Dermis blood vessel endothelial cell (primary cell): ENCODE measurements around the gene ALDH1A3. TPM values are rescaled to one million over a fixed set of nuclear protein-coding genes. Genes with fewer than 3 reads are reported as not detected.

ENCODE experiments used
- DNase-seq: peaks from one replicate; pipeline ENCODE4 v3.0.0; 2010
- total RNA-seq: library from RNA; depleted of rRNA; stranded (reverse); fragments of >200 nt; gene quantifications from 2 replicates; pipeline ENCODE4 v1.2.3, GENCODE V29; 2014

ALDH1A3 gene
- total RNA-seq, 1 donor from 2014 or later: 51.2 TPM

DNA sequence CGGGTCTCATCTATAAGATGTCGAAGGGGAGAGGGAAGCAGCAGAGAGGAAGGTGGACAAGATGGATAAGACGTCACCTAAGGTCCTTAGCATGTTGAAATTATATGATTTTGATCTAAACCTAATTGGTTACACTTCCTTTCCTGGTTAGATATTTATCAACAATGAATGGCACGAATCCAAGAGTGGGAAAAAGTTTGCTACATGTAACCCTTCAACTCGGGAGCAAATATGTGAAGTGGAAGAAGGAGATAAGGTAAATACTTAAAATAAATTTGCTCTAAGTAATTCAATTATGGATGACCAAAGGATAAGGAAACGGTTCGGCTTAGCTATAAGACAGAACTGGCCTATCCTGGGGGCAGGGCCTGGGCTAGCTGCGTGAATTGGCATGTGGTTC lies 5.5 kb downstream of the ALDH1A3 start:
- peak; percentile 57 for DNase-seq

DNA sequence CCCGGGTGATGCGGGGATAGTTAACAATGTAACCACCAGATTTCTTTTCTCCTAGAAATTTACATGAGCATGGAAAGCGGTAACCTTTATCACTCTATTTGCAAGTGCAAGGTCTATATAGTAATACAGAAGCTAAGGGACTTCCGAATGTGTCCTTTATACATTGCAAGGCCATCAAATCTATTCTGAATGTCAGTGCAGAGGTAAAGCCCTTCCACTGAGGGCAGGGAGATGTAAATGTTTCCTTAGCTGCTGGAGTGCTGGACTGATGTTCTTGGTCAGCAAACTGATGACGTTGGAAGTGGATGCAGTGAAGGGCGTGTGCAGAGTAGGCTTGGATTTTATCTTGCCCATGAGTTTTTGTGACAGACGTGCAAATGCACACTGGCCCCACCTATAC lies 6.2 kb downstream of the ALDH1A3 start:
- DNase-seq: no peak

DNA sequence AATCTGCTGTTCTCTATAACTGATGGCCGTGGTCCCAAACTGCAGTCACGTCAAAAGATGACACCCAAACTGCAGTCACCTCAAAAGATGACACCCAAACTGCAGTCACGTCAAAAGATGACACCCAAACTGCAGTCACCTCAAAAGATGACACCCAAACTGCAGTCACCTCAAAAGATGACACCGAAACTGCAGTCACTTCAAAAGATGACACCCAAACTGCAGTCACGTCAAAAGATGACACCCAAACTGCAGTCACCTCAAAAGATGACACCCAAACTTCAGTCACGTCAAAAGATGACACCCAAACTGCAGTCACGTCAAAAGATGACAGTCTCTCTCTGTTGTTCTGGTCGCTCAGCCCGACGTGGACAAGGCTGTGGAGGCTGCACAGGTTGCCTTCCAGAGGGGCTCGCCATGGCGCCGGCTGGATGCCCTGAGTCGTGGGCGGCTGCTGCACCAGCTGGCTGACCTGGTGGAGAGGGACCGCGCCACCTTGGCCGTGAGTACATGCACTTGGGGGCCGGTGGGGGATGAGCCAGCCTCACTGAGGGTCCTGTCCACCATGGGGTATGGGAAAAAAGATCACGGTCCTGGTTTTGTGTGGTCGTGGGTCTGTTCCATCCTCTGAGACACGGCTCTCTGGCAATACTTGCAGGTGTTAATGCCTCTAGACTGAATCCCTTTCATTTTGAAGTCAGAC lies 7.7 kb downstream of the ALDH1A3 start:
- DNase-seq: no peak

DNA sequence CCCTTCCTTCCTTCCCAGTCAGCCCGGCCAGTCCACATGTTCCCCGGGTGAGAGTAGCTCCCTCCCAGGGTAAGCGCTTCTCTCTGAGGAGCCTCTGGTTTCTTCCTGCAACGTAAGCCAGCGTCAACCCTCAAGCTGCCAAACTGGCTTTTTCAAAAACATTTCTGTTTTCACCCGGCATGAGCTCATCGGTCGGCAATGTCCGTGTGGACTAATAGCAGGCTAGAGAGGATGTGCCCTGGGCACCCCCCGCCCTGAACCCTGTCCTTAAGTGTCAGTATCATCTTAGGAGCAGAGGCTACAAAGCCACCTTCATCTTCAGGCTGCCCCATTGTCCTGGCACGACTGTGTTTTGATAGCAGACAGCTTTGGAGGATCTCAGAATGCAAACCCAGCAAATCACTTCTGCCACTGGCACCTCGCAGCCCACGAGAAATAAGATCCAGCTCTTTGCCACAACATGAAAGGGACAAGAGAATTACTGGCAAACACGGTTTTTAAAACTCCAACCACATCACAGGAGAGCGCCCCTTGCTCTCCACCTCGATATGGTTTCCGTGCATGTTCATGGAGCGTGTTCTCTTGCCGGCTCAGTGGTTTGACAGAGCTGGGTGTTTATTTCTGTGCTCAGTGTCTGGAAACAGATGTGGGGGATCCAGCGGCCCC lies 9.9 kb downstream of the ALDH1A3 start:
- DNase-seq: peak; percentile 92

DNA sequence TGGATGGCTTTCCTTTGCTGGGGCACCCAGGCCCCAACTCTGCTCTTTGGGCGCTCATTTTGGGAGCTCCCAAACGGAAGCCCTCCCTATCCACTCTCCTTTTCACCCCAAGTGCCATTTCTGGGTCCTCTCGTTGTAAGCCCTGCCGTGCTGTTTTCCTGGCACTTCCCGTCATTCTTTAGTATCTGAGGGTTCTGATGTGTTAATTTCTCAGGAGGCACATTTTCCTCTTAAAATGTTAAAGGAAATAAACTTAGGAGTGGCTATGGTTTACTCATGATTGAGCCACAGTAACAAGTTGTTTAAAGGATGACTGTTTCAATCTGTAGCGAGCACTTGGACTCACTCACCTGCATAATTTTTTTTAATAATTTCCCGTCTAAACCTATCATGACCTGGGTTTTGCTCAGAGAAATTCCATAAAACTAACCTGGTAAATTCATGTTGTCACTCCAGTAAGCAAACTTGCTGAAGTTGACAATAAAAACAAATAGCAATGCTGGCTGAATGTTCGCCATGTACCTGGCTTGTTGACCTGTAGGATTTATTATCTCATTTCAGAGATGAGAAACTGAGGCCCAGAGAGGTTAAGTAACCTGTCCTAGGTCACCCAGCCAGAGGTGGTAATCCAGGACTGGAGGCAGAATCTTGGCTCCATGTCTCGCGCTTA lies 10.6 kb downstream of the ALDH1A3 start:
- peak; percentile 54 for DNase-seq

DNA sequence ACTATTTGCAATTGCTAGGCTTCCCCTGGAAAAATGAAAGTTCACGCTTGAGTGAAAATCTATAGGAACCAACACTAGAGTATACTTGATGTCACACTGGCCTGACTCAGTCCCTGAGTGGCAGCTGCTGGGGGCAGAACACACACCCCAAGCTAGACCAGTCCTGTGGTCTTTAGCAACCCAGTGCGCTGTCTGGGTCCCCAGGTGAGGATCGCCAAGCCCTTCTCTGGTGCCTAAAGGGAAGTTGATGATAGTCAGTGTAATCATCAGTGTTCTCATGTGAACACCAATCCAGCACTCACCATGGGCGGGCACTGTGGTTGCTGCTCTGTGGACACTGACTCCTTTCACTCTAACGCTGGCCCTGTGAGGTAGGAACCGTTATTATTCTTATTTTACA lies 11.2 kb downstream of the ALDH1A3 start:
- DNase-seq: no peak

DNA sequence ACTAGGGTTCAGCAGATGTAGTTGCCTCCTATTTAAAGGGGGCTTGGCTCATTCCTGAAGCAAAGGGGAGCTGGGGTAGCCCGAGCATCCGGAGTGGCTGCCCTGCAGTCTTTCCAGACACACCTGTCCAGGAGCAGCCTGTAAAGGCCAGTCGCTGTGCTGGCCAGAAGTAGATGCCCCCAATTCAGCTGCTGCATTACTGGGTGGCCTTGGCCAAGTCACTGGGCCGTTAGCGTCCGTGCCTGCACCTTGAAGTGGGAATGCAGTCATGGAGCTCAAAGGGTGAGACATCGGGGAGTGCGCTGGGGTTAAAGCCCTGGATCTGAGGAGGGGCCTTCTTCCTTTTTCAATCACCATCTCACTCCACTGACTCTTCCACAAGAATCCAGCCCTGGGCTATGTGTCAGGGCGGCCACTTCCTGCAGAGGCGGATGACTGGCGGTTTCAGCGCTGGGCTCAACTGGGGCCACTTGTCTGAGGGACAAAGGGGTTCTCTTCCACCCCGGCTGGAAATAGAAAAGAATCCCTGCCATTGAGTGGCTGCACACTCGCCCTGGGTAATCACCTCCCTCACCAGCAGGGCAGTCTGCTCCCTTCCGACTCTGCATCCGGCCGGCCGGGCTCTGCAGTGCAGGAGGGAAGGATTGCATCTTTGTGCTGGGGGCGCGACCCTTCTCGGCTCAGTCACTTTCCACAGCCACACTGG lies 11.8 kb downstream of the ALDH1A3 start:
- peak; percentile 53 for DNase-seq

DNA sequence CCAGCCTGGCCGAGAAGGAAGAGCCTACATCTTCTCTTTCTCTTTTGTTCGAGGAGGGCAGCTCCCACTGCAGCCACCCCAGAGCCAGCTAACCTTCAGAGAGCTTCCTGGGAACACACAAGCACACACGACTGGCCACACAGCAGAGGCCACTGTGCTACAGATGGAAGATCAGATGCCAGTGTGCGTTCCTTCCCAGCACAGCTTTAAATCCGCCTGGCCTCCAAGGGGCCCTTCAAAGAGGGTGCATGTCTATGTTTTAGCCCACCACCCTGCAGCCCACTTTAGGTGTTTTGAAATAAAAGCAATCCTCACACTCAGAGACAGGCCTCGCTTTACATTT lies 12.4 kb downstream of the ALDH1A3 start:
- DNase-seq: no peak

DNA sequence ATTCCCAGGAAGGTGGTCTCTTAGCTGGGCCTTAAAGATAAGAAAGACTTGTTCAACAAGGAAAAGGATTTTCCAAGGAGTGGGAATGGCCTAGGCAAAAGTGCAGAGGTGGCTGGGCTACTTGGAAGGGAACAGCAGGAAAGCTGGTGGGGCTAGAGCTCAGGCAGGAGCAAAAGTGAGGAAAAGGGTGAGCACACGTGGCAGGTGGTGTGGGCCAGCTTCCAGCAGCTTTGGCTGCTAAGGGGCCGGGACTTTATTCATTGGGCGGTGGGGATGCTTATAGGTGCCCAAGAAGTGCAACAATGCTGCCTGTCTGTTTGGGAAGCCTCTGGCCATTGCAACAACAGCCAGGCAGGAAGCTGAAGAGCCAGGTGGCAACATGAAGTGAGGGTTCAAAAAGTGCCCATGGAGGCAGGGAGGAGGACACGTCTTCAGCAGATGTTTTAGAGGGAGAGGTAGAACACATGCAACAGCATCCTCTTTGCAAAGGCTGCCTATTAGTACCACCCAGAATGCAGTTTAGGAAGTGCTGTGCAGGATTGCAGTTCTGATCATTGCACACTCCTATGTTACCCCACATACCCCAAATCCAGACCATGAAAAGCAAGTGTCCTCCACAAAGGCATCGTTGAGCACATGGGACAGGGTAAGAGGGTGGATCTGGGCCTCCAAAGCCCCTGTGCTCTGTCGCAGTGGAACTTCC lies 13.8 kb downstream of the ALDH1A3 start:
- no peak for DNase-seq

DNA sequence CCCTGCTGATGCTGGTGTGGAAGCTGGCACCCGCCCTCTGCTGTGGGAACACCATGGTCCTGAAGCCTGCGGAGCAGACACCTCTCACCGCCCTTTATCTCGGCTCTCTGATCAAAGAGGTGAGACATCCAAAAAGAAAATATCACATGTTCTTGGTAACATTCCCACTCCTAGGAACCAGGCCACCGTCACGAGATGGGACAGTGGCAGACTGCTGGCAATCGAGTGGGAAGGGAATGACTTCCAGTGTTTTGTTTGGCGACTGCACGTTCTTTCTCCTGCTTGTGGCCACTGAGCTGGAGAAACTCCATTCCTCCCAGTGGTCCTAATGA lies 14.3 kb downstream of the ALDH1A3 start:
- no peak for DNase-seq

DNA sequence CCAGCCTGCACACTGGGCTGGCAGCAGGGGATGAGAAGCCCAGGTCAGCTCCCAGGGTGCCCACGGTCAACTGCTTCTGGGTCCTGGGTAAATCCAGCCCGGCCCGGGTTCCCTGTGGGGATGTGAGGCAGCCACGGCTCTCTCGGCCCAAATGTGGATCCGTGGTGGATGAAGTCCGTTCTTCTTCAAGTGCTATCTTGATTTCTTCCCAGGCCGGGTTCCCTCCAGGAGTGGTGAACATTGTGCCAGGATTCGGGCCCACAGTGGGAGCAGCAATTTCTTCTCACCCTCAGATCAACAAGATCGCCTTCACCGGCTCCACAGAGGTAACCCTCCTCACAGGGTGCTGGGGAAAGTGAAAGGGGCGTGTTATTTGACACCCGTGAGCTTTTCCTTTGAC lies 16.1 kb downstream of the ALDH1A3 start:
- DNase-seq: no peak

DNA sequence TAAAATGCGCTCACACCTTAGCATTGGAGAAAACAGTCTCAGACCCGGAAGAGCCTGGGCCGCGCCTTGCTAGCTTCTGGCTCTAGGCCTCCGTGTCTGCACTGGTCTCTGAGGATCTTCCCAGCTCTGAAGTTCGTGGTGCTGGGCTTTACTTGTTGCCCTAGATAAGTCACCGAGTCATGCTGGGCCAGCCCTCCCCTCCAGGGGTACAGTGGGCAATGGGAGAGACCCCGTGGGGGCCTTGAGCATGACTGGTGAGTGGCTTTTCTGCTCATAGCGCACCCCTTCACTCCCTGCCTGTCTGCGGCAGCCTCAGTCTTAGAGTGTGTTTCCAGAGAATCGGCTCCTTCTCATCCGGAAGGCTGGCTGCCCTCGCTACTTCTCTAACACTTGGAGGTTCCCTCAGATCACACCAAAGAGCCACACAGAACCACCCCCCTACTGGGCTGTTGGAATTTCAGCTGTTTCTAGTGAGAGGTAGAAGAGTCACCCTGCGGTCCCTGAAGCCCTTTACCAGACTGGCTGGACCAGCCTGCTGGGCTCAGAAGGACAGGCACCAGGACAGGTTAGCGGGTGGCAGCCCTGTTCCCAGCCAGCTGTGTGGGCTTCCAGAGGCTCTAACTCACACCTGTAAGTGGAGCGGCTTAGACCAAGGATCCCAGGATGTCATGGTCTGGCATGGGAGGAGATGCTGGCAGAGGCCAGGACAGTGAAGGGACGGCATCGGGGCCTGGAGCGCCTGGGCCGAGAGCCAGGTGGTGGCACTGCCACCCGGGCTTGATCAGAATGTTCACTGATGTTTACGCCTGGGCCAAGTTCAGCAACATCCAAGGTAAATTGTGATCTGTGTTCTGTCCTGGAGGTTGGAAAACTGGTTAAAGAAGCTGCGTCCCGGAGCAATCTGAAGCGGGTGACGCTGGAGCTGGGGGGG lies 17.9 kb downstream of the ALDH1A3 start:
- DNase-seq: no peak

DNA sequence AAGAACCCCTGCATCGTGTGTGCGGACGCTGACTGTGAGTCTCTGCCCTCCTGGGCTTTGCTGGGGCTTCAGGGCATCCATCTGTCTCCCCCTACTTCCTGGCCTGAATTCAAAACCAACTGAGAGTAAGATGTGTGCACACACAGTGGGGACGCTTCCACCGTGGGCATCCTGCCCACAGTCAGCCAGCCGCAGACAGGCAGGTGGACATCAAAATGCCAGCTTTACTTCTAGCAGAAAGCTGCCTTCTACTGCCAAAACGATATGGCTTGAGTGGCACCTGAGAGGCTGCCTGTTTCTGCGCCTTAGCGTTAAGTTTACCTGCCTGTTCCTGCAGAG lies 18.5 kb downstream of the ALDH1A3 start:
- DNase-seq: no peak

DNA sequence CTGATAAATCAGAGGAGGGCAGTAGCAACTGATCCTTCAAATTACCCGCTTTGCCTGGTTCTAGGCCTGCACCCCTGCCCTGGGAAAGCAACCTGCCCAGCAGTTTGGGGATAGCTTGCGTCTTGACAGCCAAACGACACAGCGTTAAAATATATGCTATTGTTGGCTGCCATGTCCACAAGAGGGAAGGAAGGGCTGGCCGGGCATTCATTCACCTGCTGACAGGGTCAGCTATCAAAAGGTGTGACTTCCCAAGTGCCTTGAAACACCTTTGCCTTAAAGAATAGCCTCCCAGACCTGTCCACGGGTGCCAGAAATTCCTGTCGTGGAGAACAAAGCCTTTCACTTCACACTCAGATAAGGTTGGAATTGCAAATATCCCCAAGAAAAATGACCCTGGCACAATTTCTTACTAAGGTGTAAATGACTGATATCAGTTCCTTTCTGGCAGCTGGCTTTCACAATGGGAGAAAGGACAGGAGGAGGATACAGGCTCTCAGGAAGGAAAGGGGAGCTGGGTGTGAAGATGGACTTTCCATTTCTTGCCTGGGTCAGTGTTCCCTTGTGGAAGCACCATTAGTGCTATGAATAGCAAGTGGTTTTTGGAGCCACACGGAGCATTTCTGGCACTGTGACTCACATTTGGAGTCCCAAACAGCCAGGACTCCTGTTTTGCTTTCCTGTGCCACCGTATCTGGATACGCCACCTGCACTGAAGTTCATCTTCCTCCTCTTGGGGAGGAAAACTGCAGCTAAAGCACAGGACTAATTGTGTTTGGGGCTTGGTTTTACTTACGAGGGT lies 19.2 kb downstream of the ALDH1A3 start:
- peak; percentile 63 for DNase-seq

DNA sequence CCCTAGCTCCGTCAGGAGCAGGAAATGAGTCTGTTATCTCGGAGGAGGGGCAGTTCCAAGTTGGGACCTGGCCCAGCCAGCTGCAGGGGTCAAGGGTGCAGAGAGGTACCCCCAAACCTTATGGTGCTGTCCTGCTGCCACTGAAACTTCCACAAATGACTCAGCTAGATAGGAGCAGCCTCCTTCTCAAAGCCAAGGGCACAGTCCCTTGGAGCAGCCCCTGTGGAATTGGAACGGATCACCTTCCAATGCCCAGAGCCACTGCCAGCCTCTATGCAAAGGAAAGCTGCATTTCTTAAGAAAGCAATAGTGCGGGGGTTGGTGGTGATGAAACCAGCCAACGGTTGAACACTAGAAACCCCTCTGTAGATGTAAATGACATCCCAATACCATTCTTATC lies 20.0 kb downstream of the ALDH1A3 start:
- DNase-seq: peak; percentile 46

DNA sequence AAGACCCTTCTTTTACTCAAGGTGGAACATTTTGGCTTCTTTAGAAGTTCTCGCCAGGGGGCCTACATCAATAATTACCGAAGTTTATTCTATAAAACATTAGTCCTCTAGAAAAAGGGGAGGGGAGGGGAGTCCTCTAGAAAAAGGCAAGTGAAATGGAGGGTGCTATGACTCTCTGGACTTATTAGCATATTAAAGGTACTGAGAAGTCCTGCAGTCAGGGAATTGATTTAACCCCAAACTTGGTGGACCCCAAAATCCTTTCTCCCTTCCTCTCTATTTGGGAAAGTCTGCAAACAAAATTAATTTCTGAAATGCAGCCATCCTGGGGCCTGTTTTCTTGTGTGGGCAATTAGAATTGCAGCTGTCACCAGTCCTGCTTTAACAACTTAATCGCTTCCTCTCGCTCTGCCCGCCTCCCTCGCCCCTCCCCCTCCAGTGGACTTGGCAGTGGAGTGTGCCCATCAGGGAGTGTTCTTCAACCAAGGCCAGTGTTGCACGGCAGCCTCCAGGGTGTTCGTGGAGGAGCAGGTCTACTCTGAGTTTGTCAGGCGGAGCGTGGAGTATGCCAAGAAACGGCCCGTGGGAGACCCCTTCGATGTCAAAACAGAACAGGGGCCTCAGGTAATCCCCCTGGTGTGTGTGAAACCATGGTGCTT lies 20.6 kb downstream of the ALDH1A3 start:
- peak; percentile 26 for DNase-seq

DNA sequence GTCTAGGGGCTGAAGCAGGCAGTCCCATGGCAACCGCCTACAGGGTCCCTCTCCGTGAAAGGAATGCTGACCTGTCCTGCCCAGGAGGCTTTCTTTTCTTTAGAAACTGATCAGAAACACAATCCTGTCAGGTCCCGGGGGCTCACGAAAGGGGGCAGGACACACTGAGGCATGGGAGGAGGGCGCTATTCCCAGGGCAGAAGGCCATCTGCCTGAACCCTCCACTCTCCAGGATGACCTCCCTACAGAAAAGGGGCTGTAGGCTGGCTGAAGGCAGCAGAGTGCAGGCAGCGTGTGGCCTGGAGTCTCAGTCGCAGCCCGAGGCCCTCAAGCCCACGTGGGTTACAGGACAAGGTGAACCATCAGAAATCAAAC lies 21.2 kb downstream of the ALDH1A3 start:
- DNase-seq: no peak

DNA sequence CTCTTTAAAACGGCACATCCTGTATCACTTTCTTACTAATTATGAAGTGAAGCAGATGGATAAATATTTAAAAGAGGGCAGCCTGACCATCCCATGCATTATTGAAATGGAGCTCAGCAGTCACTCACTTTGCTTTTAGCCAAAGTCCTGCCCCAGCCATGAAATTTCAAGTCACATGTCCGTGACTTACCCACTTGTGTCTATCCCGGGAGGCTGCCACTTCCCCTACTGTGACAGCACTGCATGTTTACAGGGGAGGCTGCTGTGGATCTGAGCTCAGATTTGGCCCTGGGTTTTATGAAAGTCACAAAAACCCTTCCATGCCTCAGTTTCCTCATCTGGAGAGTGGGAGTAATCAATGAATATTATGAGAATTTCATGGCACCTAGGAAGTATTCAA lies 21.7 kb downstream of the ALDH1A3 start:
- DNase-seq: no peak

DNA sequence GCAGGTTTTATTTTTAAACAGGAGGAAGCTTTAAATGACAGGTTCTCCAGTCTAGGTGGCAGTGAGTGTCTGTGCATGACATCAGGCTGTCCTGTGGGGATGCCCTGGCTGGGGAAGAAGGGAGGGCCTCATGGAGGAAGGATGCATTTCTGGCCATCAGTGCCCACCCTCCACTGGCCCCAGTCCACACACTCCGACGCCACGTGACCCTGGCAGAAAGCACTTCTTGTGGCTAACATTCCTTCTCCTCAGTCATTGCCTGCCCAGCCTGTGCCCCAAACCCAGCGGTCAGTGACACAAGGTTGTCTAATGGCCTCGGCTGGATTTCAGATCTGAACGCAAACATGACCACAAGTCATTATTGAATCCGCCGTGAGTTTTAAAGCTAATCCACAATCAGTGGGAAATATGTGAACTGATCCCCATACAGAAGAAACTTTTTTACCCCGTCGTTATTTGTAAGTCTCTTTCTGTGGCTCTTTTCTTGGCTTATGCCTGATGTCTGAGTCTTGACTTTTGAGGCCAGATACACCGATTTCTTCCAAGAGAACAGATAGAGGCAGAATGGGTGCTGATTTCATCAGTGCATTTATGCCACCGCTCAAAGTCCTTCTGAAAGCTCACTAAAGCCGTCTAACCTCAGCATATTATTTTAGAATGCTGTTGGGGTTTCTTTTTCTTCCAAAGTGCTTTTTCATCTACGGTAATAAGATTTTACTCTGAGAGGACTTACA lies 22.2 kb downstream of the ALDH1A3 start:
- peak; percentile 15 for DNase-seq
